ENCODE measurements around the gene C1GALT1. TPM values are rescaled to one million over a fixed set of nuclear protein-coding genes. Genes with fewer than 3 reads are reported as not detected.

Gene C1GALT1
- total RNA-seq, 1 experiment from 2014 or later = 81.5 TPM

- no peak overlapping the region for H3K14ac ChIP-seq (ENCODE audit: insufficient read depth, low read length)
- H3K18ac ChIP-seq (ENCODE audit: insufficient read length, low read depth, low read length) = no peak overlapping the region
- no peak overlapping the region for H3K4ac ChIP-seq (ENCODE audit: low read depth, low read length)
- TF ChIP-seq CTCF (conservative IDR thresholded peaks at IDR 0.05) = no peak
- Mint-ChIP-seq H3K27me3 (ENCODE audit: low read depth) (no peaks in the 10 kb centered on the region), H3K9me3 (peaks cover 21 to 40% of the 10 kb centered on the region in 2 experiments), H3K4me1 (peaks cover 36 to 40% of the 10 kb centered on the region in 2 experiments), H3K36me3 (ENCODE audit: insufficient read depth in 1 of 3, low read depth in 3 of 3) (peaks cover 27 to 55% (median 49%) of the 10 kb centered on the region in 3 experiments), H3K27ac (peak overlapping the region in 2 of 3 experiments; percentile 34 to 85; a peak in 1 of 7 replicates), H3K4me3 (no peak overlapping the region)
- no peak overlapping the region for H3K27ac ChIP-seq (ENCODE audit: insufficient read length, low read depth, low read length)
- H3K56ac ChIP-seq (ENCODE audit: insufficient read length, low read depth, low read length) = no peak overlapping the region
- no peak overlapping the region for H2BK20ac ChIP-seq (ENCODE audit: low read depth, low read length, poor library complexity, severe bottlenecking)
- H3K79me1 ChIP-seq (ENCODE audit: insufficient read depth, low read depth, low read length, poor library complexity, severe bottlenecking) = no peaks in the 10 kb centered on the region
- no peaks in the 10 kb centered on the region for H4K20me1 ChIP-seq (ENCODE audit: control insufficient read depth, insufficient read depth, insufficient read length)
- H3T11ph ChIP-seq (ENCODE audit: low read length) = no peak overlapping the region
- H2BK5ac ChIP-seq (ENCODE audit: insufficient read length, low read length) = no peak overlapping the region
- DNase-seq = no peak
- no peak overlapping the region for H2BK120ac ChIP-seq (ENCODE audit: low read depth, low read length, poor library complexity, severe bottlenecking)
- H3K23me2 ChIP-seq (ENCODE audit: insufficient read length, low read depth, low read length, poor library complexity, severe bottlenecking) = no peaks in the 10 kb centered on the region
- no peaks in the 10 kb centered on the region for H3K9me3 ChIP-seq (ENCODE audit: control insufficient read depth, low read depth, low read length)
- no peak overlapping the region for H3K9ac ChIP-seq (ENCODE audit: extremely low read depth, insufficient read length, low read length)
- H4K8ac ChIP-seq (replicated peaks; ENCODE audit: insufficient read length, low read depth, low read length) = no peak overlapping the region
- H2BK15ac ChIP-seq (ENCODE audit: low read depth, low read length) = no peak overlapping the region
- H4K5ac ChIP-seq (ENCODE audit: insufficient read length, low read depth, low read length) = no peak overlapping the region
- peaks cover 56% of the 10 kb centered on the region for H3K79me2 ChIP-seq (ENCODE audit: insufficient read depth, low read length)
- 100% methylated on average over 2 of the region's 5 CpGs for WGBS (ENCODE audit: extremely low coverage, insufficient read length, low lambda C conversion rate)
- no peaks in the 10 kb centered on the region for H3K27me3 ChIP-seq (ENCODE audit: insufficient read depth, low read length)
- H4K91ac ChIP-seq (ENCODE audit: insufficient read length, low read depth, low read length) = no peak overlapping the region
- no peak overlapping the region for H2BK12ac ChIP-seq (ENCODE audit: insufficient read length, low read depth, low read length)
- H2AK5ac ChIP-seq (ENCODE audit: insufficient read length, low read length) = no peak overlapping the region
- no peak overlapping the region for H3K23ac ChIP-seq (ENCODE audit: insufficient read length, low read depth, low read length)
- peaks cover 3% of the 10 kb centered on the region; the same call in 1 of the 2 replicates for H3K4me1 ChIP-seq (ENCODE audit: insufficient read depth, low read length)
- H2AFZ ChIP-seq (ENCODE audit: low read length) = no peak overlapping the region
- no peak overlapping the region for H3K4me2 ChIP-seq (ENCODE audit: insufficient read depth, insufficient read length, low read length)
Observed at GRCh38 chr7:7190142-7190541, 7.8 kb downstream of the C1GALT1 start.
